Spinal cord (tissue), 10 donors: ENCODE results near the gene USP2. TPM values are rescaled to one million over a fixed set of nuclear protein-coding genes. Genes with fewer than 3 reads are reported as not detected.
"Not testable (repeated sequence)": the region's sequence is repeated elsewhere in the genome, so short reads cannot be mapped to it uniquely, and the experiment has no call there.

ENCODE experiments used
- DNase-seq, 6 donors: peaks; one replicate each; pipeline versions ENCODE4 v3.0.0 to v3.0.0-alpha.2; 2013 to 2015; ENCODE audit warnings: low spot score in 6 of 6, low read depth in 4 of 6
- H3K27ac ChIP-seq: one replicate; pipeline ENCODE4 v1.5.1; 2013; ENCODE audit warnings: low read depth, low read length, control low read depth
- H3K27me3 ChIP-seq: one replicate; pipeline ENCODE4 v1.6.1; 2013; ENCODE audit warnings: low read length; ENCODE audit not compliant: control insufficient read depth, insufficient read depth
- H3K36me3 ChIP-seq: one replicate; pipeline ENCODE4 v1.6.1; 2013; ENCODE audit warnings: low read length; ENCODE audit not compliant: control insufficient read depth, insufficient read depth
- H3K4me1 ChIP-seq: one replicate; pipeline ENCODE4 v1.6.1; 2013; ENCODE audit warnings: low read length; ENCODE audit not compliant: control insufficient read depth, insufficient read depth
- H3K4me3 ChIP-seq: one replicate; pipeline ENCODE4 v1.5.1; 2013; ENCODE audit warnings: low read depth, low read length, control low read depth
- H3K9me3 ChIP-seq: one replicate; pipeline ENCODE4 v1.6.1; 2013; ENCODE audit warnings: low read length; ENCODE audit not compliant: control insufficient read depth, insufficient read depth
- WGBS: methylation state at CpG from one replicate; pipeline ENCODE4 v1.1.5; 2013; ENCODE audit warnings: missing lambda C conversion rate; ENCODE audit not compliant: insufficient coverage; 5-methylcytosine and 5-hydroxymethylcytosine counted together
- polyA plus RNA-seq, 2 donors: library from polyadenylated mRNA; unstranded; fragments of 120-200 nt; gene quantifications; one replicate each; pipeline ENCODE4 v1.2.1, GENCODE V29; 2013; ENCODE audit not compliant: insufficient read length in 2 of 2
- total RNA-seq, 2 donors: library from RNA; depleted of rRNA in 1 of 2; stranded (reverse); fragments of 120-200 nt in 1 of 2; fragments of >200 nt in 1 of 2; gene quantifications; one replicate each; pipeline versions ENCODE4 v1.2.3 to v1.2.4, GENCODE V29; 2013 to 2014
- donor health status: healthy.

The USP2 gene
- total and polyA plus RNA-seq, 4 donors = 3.0 to 13.8 (median 8.2) TPM

DNA sequence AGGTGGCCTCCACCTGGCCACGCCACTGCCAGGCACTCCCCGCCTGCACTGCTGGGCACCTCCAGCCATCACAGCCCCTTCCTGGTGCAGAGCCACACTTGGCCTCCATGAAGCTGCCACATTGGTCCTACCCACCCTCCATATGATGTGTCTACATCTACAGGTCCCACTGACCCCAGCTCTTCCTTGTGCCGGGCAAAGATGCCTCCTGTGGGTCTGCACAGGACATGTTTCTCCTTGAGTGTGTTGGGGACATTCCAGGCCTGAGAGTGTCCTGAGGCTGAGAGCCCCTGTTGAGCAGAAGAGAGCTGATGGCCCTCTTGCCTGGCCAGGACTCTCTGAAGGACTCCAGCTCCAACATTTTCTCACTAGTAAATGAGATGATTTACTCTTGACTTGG lies 34.0 kb upstream of the USP2 start:
- WGBS = 100% methylated on average over 3 of the region's 3 CpGs
- Histone ChIP-seq H3K9me3 (no peaks in the 10 kb centered on the region), H3K27me3 (no peaks in the 10 kb centered on the region), H3K4me3 (no peak overlapping the region), H3K4me1 (peaks cover 32% of the 10 kb centered on the region), H3K27ac (no peak overlapping the region), H3K36me3 (peaks cover 35% of the 10 kb centered on the region)
- DNase-seq = no peak

DNA sequence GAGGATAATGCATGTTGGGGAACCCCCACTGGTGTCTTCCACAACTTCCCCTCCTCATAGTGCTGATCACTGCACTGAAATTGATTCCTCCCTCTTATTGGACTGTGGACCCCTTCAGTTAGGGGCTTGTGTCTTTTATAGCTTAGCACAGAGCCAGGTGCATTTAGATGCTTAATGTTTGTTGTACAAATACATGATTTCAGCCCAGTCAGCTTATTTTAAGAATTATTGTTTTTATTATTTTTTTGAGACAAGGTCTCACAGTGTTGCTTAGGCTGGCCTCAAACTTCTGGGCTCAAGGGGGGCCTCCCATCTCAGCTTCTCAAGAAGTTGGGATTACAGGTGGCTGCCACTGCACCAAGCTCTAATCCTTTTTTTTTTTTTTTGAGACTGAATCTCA lies 33.2 kb upstream of the USP2 start:
- Histone ChIP-seq H3K9me3 (no peaks in the 10 kb centered on the region), H3K36me3 (peaks cover 28% of the 10 kb centered on the region), H3K27me3 (no peaks in the 10 kb centered on the region), H3K4me3 (no peak overlapping the region), H3K27ac (no peak overlapping the region), H3K4me1 (peaks cover 24% of the 10 kb centered on the region)
- DNase-seq = no peak

DNA sequence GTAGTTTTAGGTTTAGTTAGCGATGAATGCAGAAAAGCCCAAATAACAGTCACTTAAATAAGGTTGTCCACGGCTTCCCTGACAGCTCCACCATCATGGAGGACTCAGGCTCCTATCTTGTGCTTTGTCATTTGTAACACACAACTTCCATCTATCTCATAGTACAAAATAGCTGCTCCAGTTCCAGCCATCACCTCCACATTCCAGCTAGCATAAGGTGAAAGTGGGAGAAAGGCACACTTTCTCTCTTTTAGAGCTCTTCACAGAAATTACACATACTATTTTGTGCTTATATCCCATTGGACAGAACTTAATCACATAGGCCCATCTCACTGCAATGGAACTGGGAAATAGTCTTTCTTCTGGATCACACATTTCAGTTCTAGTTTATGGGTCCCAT lies 32.8 kb upstream of the USP2 start:
- Histone ChIP-seq H3K36me3 (peaks cover 24% of the 10 kb centered on the region), H3K4me3 (no peak overlapping the region), H3K9me3 (no peaks in the 10 kb centered on the region), H3K4me1 (peaks cover 20% of the 10 kb centered on the region), H3K27ac (no peak overlapping the region), H3K27me3 (no peaks in the 10 kb centered on the region)
- no peak for DNase-seq
- WGBS = no CpG with 5 or more reads among the region's 2 CpGs

DNA sequence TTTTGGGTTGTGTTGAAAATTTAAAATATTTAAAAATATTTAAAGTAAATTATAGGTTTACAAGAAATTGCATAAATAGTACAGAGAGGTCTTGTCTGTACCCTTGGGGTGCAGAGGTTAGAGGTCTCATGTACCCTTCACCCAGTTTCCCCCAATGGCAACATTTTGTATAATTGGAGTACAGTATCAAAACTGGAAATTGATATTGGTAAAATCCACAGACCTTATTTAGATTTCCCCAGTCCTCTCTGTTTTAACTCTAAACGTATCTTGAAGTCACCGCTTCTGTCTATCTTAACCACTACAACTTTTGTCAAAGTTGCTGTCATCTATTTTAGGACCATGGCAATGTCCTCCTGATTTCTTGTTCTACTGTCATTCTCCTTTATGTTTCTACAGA lies 30.6 kb upstream of the USP2 start:
- WGBS = 88% methylated on average over 2 of the region's 2 CpGs
- Histone ChIP-seq H3K27me3 (no peaks in the 10 kb centered on the region), H3K36me3 (peaks cover 3% of the 10 kb centered on the region), H3K9me3 (no peaks in the 10 kb centered on the region), H3K4me1 (peaks cover 5% of the 10 kb centered on the region), H3K27ac (no peak overlapping the region), H3K4me3 (no peak overlapping the region)
- no peak for DNase-seq

DNA sequence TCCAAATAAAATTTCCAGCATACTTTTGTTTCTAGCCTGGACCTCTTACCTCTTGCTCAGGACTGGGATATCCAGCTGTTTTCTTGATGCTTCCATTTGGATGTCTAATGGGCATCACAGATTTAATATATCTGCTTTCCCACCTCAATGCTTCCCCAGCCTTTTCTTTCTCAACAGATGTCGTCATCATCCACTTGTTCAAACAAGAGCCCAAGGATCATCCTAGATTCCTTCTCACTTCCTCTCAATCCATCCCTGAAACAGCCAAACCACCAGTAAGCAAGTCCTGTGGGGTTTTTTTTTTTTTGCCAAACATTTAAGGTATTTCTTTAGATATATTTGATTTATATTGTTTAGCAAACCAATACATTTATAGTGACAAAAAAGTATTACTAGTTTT lies 29.0 kb upstream of the USP2 start:
- H3K27ac ChIP-seq = no peak overlapping the region
- no peaks in the 10 kb centered on the region for H3K9me3 ChIP-seq
- H3K36me3 ChIP-seq = no peaks in the 10 kb centered on the region
- DNase-seq = no peak
- H3K27me3 ChIP-seq = no peaks in the 10 kb centered on the region
- H3K4me3 ChIP-seq = no peak overlapping the region
- WGBS = 100% methylated on average over 1 of the region's 1 CpG
- no peaks in the 10 kb centered on the region for H3K4me1 ChIP-seq

DNA sequence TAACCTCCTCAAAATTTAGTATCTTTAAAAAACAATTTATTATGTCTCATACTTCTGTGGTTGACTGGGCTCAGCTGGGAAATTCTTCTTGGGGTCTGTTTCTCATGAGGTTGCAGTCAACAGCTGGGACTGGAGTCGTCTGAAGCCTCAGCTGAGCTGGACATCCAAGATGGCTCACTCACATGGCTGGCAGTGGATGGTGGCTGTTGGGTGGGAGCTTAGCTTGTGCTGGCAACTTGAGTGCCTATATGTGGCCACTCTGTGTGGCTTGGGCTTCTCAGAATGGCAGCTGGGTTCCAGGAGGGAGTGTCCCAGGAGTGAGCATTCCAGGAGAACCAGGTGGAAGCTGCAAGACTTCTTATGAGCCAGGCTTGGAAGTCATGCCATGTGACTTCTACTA lies 28.2 kb upstream of the USP2 start:
- no peak overlapping the region for H3K27ac ChIP-seq
- no peak overlapping the region for H3K4me3 ChIP-seq
- no peaks in the 10 kb centered on the region for H3K9me3 ChIP-seq
- WGBS = 67% methylated on average over 1 of the region's 1 CpG
- no peaks in the 10 kb centered on the region for H3K4me1 ChIP-seq
- no peak for DNase-seq
- no peaks in the 10 kb centered on the region for H3K36me3 ChIP-seq
- no peaks in the 10 kb centered on the region for H3K27me3 ChIP-seq

DNA sequence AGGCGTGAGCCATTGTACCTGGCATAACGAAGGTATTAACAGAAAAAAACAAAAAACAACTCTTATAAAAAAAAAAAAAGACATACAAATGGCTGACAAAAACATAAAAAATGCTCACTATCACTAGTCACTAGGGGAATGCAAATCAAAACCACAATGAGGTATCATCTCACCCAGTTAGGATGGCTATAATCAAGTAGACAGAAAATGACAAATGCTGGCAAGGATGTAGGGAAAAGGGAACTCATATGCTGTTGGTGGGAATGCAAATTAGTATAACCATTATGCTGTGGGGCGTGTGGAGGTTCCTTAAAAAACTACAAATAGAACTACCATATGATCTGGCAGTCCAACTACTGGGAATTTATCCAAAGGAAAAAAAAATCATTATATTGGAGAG lies 24.5 kb upstream of the USP2 start:
- no peaks in the 10 kb centered on the region for H3K4me1 ChIP-seq
- no peak overlapping the region for H3K4me3 ChIP-seq
- H3K27ac ChIP-seq = no peak overlapping the region
- no peaks in the 10 kb centered on the region for H3K27me3 ChIP-seq
- 92% methylated on average over 2 of the region's 3 CpGs for WGBS
- DNase-seq = no peak
- H3K36me3 ChIP-seq = no peaks in the 10 kb centered on the region
- H3K9me3 ChIP-seq = no peaks in the 10 kb centered on the region

DNA sequence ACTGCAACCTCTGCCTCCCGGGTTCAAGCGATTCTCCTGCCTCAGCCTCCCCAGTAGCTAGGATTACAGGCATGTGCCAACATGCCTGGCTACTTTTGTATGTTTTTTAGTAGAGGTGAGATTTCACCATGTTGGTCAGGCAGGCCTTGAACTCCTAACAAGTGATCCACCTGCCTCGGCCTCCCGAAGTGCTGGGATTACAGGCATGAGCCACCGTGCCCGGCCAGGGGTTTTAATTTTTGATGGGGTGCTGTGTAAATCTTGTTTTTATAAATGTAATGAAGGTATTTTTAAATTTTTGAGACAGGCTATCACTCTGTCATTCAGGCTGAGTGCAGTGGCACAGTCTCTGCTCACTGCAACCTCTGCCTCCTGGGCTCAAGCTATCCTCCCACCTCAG lies 24.0 kb upstream of the USP2 start:
- H3K4me1 ChIP-seq, H3K9me3 ChIP-seq, H3K27ac ChIP-seq, H3K36me3 ChIP-seq, H3K4me3 ChIP-seq, DNase-seq, H3K27me3 ChIP-seq: not testable (repeated sequence)
- WGBS = 96% methylated on average over 4 of the region's 6 CpGs

DNA sequence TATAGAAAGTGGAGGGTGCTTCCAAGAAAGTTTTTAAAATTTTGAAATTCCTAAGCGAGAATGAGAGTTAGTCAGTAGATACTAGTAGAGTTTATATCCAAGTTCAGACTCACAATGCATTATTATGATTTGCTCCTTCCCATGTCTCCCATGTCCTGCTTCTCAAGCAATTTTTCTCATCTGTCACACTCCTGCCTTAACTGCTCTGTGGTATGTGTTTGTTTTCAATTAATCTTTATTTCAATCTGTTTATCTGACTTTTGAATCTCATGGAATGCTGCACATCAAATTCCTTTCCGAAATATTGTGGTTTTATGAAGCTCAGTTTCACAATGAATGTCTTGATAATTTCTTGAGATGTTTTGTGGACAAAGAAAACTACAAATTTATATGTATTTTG lies 23.4 kb upstream of the USP2 start:
- H3K4me1 ChIP-seq = no peaks in the 10 kb centered on the region

DNA sequence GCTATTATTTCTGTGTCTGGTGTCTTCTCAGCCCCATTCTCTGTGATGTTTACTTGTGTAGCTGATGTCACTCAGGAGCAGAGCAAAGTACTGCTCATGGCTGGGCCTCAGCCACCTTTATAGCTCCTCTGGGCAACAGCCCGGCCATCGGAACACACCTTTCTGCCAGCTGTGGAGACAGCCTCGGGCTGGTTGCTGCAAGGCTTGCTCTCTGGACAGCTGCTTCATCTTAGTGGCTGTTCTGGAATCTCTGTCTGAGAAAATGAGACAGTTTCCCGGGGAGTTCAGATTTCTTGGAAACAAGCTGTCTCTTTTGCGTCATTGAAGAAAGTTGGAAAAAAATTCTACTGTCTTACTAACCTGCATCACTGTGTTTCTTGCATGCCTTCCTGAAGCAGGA lies 21.5 kb upstream of the USP2 start:
- Histone ChIP-seq H3K4me1 (no peaks in the 10 kb centered on the region), H3K4me3 (no peak overlapping the region), H3K36me3 (no peaks in the 10 kb centered on the region), H3K27ac (no peak overlapping the region), H3K9me3 (no peaks in the 10 kb centered on the region), H3K27me3 (no peaks in the 10 kb centered on the region)
- no peak for DNase-seq
- 82% methylated on average over 3 of the region's 5 CpGs for whole genome bisulfite sequencing

More for the DNA sequence above, 23.4 kb upstream of the USP2 start:
- no peak for DNase-seq
- Histone ChIP-seq H3K9me3 (no peaks in the 10 kb centered on the region), H3K4me3 (no peak overlapping the region), H3K27me3 (no peaks in the 10 kb centered on the region), H3K36me3 (no peaks in the 10 kb centered on the region), H3K27ac (no peak overlapping the region)
- no CpG with 5 or more reads among the region's 2 CpGs for WGBS
